CD4-positive, alpha-beta T cell treated with Interleukin-17A for 1 hour (primary cell): ENCODE data around the gene CA10.

Experiments
- DNase-seq: peaks from one replicate; pipeline ENCODE4 v3.0.0-alpha.2; 2020

The CA10 gene

DNA sequence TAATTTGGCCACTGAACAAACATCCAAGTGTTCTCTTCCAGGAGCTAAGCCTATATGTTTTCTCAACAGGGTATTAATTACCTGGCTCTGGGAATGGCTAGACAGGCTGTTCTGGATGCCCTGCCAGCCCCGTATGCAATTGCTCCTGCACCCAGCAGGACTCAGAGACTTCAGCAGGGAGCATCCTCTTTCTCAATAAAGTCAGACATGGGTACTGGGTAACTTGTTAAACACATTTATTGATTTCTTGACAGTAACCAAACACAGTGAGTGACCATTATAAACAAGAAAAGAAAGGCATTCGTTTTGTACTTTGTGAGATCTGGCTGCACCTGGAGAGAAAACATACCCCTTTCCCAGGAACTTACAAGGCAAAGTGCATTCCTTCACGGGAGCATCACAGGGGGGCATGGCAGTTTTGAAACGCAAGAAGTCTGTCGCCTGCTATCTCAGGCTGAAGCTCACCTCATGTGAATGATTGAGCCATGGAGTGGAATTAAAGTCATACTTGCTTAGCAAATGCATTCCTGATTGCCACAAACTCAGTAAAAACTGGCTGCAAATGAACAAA, 528.3 kb downstream of the CA10 start:
- no peak for DNase-seq

DNA sequence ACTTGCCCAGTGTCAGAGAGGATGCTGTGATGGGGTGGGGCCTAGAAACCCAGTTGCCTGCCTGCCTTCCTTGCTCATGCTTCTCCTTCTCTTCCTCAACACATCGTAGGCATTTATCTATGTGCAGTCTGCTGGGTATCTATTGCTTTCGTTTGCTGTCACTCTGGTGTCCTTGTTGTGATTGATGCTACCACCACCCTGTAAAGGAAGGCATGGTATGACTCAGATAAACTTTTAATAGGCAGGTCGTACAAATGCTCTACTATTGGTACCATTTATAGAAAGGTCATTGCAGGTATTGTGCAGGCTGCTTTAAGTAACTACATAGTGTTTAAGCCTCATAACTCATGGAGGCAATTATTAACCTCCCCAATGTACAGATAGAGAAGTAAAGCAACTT, 529.3 kb downstream of the CA10 start:
- no peak for DNase-seq

DNA sequence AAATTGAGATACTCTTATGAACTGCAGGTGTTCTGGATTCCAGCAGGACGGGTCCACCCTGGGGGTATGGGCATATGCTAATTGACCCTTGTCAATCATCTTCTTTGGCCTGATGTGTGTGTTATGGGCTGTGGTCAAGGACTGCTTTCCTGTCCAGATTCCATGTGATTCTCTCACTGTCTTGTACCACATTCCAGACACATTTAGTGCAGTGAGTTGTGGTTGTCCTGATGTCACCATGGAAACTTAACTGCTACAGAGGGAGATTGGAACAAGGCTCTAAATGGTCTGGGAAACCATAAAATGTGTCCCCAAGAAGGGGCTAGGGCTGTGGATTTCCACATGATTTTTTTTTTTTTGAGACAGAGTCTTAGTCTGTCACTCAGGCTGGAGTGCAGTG, 530.7 kb downstream of the CA10 start:
- DNase-seq: no peak

DNA sequence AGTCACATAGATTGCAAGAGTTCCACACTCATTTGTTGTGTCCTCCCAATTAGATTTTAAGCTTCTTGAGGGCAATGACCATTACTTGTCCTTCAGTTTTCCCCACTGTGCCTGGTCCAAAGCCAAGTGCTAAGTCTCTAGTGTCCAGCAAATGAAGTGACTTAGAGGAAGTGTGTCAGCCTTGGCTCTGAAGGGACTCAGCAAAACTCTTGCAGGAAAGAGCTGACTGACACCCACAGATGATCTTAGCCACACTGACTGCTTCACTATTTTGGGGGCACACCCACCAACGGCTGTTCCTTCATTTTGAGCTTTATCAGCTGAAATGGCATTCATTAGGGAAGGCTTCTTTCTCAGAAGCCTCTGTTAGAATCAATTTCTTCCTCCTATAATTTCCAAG, 540.0 kb downstream of the CA10 start:
- DNase-seq: no peak

DNA sequence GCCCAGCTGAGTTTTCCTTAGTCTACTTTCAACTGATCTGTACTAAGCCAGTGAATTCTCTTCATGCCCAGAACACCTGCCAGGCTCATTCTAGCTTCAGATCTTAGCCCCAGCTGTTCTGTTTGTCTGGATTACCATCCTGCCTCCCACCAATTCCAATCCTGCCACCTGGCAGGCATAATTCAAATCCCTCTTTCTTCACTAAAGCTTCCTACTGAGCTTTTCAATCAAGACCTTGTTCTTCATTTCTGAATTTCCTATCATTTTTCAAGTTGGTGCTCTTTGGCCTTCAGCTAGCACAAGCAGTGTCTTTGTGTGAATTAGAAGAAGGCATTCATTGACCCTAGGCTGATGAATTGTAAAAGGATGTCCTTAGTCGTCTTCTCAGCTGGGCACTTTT, 540.5 kb downstream of the CA10 start:
- DNase-seq: no peak

DNA sequence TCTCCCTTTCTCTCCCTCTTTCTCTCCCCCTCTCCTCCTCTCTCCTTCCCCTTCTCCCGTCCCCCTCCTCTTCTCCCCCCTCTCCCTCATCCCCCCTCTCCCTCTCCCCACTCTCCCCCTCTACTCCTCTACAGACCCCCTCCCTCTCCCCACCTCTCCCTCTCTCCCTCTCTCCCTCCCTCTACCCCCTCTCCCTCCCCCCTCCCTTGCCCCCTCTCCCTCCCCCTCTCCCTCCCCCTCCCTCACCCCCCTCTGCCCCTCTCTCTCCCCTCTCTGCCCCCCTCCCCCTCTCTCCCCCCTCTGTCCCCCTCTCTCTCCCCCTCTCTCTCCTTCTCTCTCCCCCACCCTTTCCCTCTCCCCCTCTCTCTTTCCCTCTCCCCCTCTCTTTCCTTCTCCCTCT, 545.3 kb downstream of the CA10 start:
- DNase-seq: no peak

- DNase-seq: no peak
Observed at GRCh38 chr17:51612692-51613091, 545.8 kb downstream of the CA10 start.

DNA sequence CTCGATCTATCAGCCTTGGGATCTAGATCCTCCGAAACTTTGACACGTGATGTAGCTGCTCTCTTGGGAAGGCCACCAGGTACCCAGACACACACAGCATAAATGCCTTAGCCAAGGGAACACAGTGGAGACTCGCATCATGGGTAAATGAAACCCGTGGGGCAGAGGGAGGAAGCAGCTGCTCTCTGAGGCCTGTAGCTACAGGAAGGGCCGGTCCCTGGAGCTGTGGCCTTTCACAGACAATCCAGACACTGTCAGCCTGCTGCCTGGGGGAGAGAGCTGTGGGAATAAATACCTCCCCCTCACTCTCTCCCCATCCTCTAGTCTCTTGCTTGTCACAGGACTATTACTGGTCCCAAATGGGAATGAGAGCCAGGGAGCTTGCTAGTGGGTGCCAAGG, 546.9 kb downstream of the CA10 start:
- no peak for DNase-seq

GRCh38 chr17:51610834-51611233, 547.7 kb downstream of the CA10 start:
- no peak for DNase-seq

GRCh38 chr17:51610155-51610554, 548.4 kb downstream of the CA10 start:
- no peak for DNase-seq

GRCh38 chr17:51608251-51608933, 550.1 kb downstream of the CA10 start:
- DNase-seq: no peak

DNA sequence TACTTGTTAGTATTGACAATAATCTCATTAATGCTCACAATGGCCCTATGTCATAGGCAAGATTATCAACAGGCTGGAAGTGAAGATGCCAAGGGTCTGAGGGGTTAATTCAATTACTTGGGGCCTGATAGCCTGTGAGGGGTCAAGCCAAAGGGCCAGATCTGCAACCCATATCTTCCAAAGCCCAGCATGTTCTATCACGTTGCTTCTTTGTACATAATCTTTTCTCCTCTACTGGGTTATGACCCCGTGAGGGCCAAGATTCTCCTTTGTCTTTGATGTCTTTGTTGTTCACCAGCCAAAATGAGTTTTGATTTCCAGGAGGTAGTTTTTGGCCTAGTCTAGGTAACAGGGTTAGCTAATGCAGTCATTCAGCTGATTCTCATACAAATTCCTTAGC, 551.0 kb downstream of the CA10 start:
- no peak for DNase-seq

DNA sequence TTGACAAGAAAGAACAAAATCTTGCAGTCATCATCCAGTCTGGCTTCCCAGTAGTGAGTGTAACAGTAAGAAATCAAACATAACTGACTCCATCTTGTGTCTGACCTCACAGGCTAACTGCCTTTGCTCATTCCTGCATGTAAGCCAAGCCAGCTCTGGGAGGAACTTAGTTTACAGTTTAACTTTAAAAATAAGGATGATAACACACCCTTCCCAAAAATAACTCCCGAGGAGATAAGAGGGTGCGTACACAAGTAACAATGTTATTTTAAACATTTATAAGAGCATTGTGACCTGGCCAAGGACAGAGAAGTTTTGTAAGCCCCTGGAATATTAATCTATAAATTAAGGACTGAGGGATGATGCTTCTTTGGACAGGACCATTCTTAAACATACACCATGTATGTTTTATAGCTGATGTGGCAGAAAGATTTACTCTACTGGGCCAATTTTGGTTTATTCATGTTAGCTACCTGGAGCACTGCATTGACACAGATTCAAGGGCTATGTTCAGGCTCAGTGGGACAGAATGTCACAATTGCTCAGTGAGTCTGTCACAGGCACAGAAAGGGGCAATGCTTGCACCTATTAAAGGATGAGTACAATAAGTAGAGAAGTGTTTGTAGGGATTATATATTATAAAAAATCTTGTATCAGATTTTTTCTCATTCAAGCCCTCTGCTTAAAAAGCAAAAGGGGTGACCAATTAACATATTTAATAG, 554.1 kb downstream of the CA10 start:
- no peak for DNase-seq

- DNase-seq: no peak
Observed at GRCh38 chr17:51601622-51602261, 556.8 kb downstream of the CA10 start.

GRCh38 chr17:51598824-51599223, 559.7 kb downstream of the CA10 start:
- DNase-seq: no peak

GRCh38 chr17:51597345-51597744, 561.2 kb downstream of the CA10 start:
- no peak for DNase-seq

GRCh38 chr17:51595826-51596398, 562.6 kb downstream of the CA10 start:
- DNase-seq: no peak

DNA sequence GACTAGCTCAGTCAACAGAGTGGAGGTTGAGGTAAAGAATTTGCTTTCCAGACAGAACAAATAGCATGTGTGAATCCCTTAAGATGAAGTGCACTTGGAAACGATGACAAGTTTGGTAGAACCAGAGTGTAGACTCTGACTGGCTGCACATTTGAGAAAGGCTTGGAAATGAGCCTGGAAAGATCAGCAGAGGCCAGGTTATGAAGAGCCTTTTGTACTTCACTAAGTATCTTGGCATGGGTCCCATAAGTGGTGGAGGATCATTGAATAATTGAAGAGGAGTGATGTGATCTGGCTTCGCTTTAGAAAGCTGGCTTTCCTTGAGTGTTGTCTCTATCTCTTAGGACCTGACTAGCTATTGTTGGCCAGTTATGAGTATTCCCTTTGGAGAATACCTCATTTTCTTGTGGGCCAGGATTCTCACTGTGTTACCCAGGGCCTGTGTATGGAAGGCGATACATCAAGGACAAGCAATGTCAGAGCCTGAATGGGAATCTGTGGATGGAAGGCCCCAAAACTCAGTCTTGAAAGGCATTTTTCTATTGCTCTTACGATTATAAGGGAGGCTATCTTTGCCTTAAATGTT, 568.4 kb downstream of the CA10 start:
- DNase-seq: no peak

DNA sequence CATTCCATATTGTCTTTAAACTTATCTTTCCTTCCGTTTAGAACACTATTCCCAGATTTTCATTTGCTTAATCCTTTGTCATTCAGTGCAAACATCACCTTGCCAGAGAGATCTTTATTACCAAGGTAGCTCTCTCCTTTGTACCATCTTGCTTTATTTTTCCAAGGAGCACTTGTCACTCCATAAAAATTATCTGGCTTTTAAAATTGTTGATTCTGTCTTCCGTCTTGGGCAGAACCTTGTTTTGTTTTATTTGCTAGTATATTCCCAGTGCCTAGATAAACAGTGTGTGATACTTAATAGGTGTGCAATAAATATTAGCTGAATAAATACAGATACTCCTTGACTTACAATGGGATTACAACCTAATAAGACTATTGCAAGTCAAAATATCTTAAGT, 570.5 kb downstream of the CA10 start:
- no peak for DNase-seq

GRCh38 chr17:51587516-51587915, 571.0 kb downstream of the CA10 start:
- no peak for DNase-seq

DNA sequence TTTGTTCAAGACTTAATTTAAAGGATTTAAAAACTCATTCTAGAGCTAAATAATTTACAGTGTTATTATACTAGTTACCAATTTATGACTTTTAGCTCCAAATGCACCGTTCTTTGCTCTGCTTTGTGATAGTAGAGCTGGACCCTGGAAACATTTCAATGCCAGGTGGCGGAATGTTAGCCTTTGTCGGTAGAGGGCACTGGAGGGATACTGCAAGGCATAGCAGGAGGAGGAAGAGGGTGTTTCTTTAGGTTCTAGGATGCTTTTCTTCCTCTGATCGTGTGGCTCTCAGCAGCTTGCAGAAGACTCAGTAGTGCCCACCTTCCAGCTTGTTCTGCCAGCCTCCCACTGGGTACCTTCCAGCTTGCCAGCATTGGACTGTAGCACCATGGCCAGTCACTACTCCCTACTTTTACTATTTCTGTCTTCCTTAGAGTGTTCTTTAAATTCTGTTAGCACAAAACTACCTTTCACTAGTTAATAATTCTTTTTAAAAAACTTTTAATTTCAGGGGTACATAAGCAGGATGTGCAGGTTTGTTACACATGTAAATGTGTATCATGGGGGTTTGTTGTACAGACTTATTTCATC, 572.9 kb downstream of the CA10 start:
- no peak for DNase-seq

GRCh38 chr17:51580869-51581268, 577.6 kb downstream of the CA10 start:
- no peak for DNase-seq
